Measurements from ENCODE around the gene MYBPC2. TPM values are rescaled to one million over a fixed set of nuclear protein-coding genes. Genes with fewer than 3 reads are reported as not detected.
A peak's percentile ranks its signal among the peaks of the same experiment; 100 is the strongest.

Gene MYBPC2
- total RNA-seq, 4 donors from 2014 or later, result 0.13 TPM; not detected in 3

DNA sequence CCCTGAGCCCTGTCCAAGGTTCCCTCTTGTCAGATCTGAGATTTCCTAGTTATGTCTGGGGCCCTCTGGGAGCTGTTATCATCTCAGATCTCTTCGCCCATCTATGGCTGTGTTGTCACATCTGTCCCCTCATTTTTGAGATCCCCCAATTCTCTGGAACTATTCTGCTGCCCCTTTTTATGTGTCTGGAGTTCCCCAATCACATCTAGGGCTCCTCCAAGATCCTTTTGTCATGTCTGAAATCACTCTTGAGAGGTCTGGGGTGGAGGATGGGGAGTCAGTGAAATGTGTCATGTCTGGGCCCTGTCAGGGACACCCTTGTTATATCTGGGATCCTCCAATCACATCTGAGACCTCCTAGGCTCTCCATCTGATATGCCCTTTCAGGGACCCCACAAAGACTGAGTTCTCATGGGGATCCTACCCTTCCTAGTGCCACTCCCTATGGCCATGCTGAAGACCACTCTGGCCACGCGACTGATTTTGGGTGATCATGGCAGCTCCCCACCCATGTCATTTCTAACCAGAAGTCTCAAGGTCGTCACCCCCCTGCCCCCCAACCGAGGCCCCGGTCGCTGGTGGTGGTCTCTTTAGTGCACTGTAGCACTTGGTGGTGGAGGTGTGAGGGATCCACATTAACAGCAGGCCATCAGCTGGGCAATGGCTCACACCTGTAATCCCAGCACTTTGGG, 3.8 kb upstream of the MYBPC2 start:
- no peaks in the 10 kb centered on the region for H3K36me3 ChIP-seq
- peaks cover 14 to 22% of the 10 kb centered on the region in 2 donors for H3K4me1 ChIP-seq
- TF ChIP-seq, protein P1, sequence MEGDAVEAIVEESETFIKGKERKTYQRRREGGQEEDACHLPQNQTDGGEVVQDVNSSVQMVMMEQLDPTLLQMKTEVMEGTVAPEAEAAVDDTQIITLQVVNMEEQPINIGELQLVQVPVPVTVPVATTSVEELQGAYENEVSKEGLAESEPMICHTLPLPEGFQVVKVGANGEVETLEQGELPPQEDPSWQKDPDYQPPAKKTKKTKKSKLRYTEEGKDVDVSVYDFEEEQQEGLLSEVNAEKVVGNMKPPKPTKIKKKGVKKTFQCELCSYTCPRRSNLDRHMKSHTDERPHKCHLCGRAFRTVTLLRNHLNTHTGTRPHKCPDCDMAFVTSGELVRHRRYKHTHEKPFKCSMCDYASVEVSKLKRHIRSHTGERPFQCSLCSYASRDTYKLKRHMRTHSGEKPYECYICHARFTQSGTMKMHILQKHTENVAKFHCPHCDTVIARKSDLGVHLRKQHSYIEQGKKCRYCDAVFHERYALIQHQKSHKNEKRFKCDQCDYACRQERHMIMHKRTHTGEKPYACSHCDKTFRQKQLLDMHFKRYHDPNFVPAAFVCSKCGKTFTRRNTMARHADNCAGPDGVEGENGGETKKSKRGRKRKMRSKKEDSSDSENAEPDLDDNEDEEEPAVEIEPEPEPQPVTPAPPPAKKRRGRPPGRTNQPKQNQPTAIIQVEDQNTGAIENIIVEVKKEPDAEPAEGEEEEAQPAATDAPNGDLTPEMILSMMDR (IDR thresholded peaks at IDR 0.05), result no peak
- TF ChIP-seq POLR2A (IDR thresholded peaks at IDR 0.05), result no peak
- no peaks in the 10 kb centered on the region for H3K27me3 ChIP-seq
- intact Hi-C loops (cut with DNase I), result no loop called here
- DNase-seq, result no peak
- no peak overlapping the region for H3K27ac ChIP-seq
- H3K9me3 ChIP-seq, result no peaks in the 10 kb centered on the region
- no peak overlapping the region for H3K4me3 ChIP-seq (replicated peaks in 1 of 3)
- 83 to 87% methylated on average over 7 of the region's 7 CpGs for WGBS, 2 donors

GRCh38 chr19:50430888-50431342, 1.8 kb upstream of the MYBPC2 start:
- intact Hi-C loops (cut with DNase I), result no loop called here
- H3K27me3 ChIP-seq, result no peaks in the 10 kb centered on the region
- H3K9me3 ChIP-seq, result no peaks in the 10 kb centered on the region
- peaks cover 14 to 22% of the 10 kb centered on the region in 2 donors for H3K4me1 ChIP-seq
- 33 to 45% methylated on average over 13 of the region's 13 CpGs for WGBS, 2 donors
- TF ChIP-seq, protein P1 (IDR thresholded peaks at IDR 0.05), result no peak
- no peak for TF ChIP-seq POLR2A (IDR thresholded peaks at IDR 0.05)
- DNase-seq, result no peak
- H3K36me3 ChIP-seq, result no peaks in the 10 kb centered on the region
- H3K4me3 ChIP-seq (replicated peaks in 1 of 3), result no peak overlapping the region
- no peak overlapping the region for H3K27ac ChIP-seq

- Histone ChIP-seq H3K9me3 (no peaks in the 10 kb centered on the region), H3K4me1 (peaks cover 14 to 22% of the 10 kb centered on the region in 2 donors), H3K4me3 (replicated peaks in 1 of 3) (peak overlapping the region in 2 of 3 donors; percentile 58 to 64), H3K27ac (peak overlapping the region in 1 of 3 donors; percentile 20), H3K27me3 (no peaks in the 10 kb centered on the region), H3K36me3 (no peaks in the 10 kb centered on the region)
- WGBS, 2 donors, result 2 to 3% methylated on average over 22 to 32 of the region's 54 CpGs
- intact Hi-C loops (cut with DNase I), result no loop called here
- DNase-seq, result peak; percentile 80 to 81
- no peak for TF ChIP-seq POLR2A (IDR thresholded peaks at IDR 0.05)
These were observed 1.1 kb upstream of the MYBPC2 start for GRCh38 chr19:50431343-50432220.

GRCh38 chr19:50433201-50434180, 799 bp downstream of the MYBPC2 start:
- Histone ChIP-seq H3K4me3 (replicated peaks in 1 of 3) (no peak overlapping the region), H3K27me3 (no peaks in the 10 kb centered on the region), H3K9me3 (no peaks in the 10 kb centered on the region), H3K4me1 (peaks cover 6 to 14% of the 10 kb centered on the region in 2 donors), H3K27ac (no peak overlapping the region), H3K36me3 (no peaks in the 10 kb centered on the region)
- DNase-seq, result no peak
- TF ChIP-seq, protein P1 (IDR thresholded peaks at IDR 0.05), result no peak
- no peak for TF ChIP-seq POLR2A (IDR thresholded peaks at IDR 0.05)
- intact Hi-C loops (cut with DNase I), result no loop called here
- 67 to 75% methylated on average over 11 to 19 of the region's 19 CpGs for WGBS, 2 donors

GRCh38 chr19:50434525-50434924, 1.8 kb downstream of the MYBPC2 start:
- no peaks in the 10 kb centered on the region for H3K27me3 ChIP-seq
- 54 to 62% methylated on average over 10 to 12 of the region's 12 CpGs for WGBS, 2 donors
- no peak overlapping the region for H3K27ac ChIP-seq
- H3K4me3 ChIP-seq (replicated peaks in 1 of 3), result no peak overlapping the region
- H3K4me1 ChIP-seq, result peaks cover 6 to 9% of the 10 kb centered on the region in 2 donors
- TF ChIP-seq, protein P1 (IDR thresholded peaks at IDR 0.05), result no peak
- no peak for TF ChIP-seq POLR2A (IDR thresholded peaks at IDR 0.05)
- no peaks in the 10 kb centered on the region for H3K36me3 ChIP-seq
- intact Hi-C loops (cut with DNase I), result no loop called here
- H3K9me3 ChIP-seq, result no peaks in the 10 kb centered on the region
- DNase-seq, result no peak

Measured in thyroid gland (tissue), 4 donors.